K562 (cell line): ENCODE results near the gene TRIM14. TPM values are rescaled to one million over a fixed set of nuclear protein-coding genes. Genes with fewer than 3 reads are reported as not detected.

ENCODE experiments used
- ATAC-seq: fragments of 200-7000 bp; cut with Tn5 transposase; 3 replicates; pipeline ENCODE4 v1.9.1; 2020; ENCODE audit warnings: moderate library complexity
- BruUV-seq: library from RNA; stranded (reverse); fragments of 400-500 nt; replicated peaks from 2 replicates; lab custom pipeline; 2021; lab: Mats Ljungman, UMichigan
- CTCF ChIA-PET: fragments of 300-600 bp; formaldehyde crosslinking; extraction: SDS; loops from one replicate; lab custom pipeline; 2021; ENCODE audit warnings: low intra/inter-chr PET ratio; lab: Yijun Ruan, JAX
- POLR2A ChIA-PET: fragments of 300-600, 350-650 bp; sonication (Branson Sonifier 250); formaldehyde crosslinking; extraction: SDS; loops from one replicate; lab custom pipeline; 2021; ENCODE audit warnings: antibody characterized with exemption, inconsistent platforms; lab: Yijun Ruan, JAX
- DNase-seq, 4 experiments: peaks; one replicate each; pipeline versions ENCODE4 v3.0.0 to v3.0.0-alpha.2; 2011 to 2018; ENCODE audit warnings: low spot score in 3 of 4, mixed read lengths in 3 of 4; ENCODE audit errors: extremely low read depth in 1 of 4
- FAIRE-seq: peaks from 2 replicates; lab custom pipeline; 2011; peaks lifted over from hg19 to GRCh38; lab: Jason Lieb, UNC
- H2AFZ ChIP-seq: 2 replicates; pipeline ENCODE4 v1.6.0; 2011; ENCODE audit warnings: low read depth, low read length, control low read depth, inconsistent platforms
- H3K27ac ChIP-seq: fragments of 200-600 bp; 3 replicates; pipeline ENCODE4 v1.8.0; 2011; ENCODE audit warnings: low read depth, mild to moderate bottlenecking, control low read depth, inconsistent platforms, low read length, moderate library complexity, mixed read lengths; ENCODE audit errors: extremely low read depth
- H3K27me3 ChIP-seq, 2 experiments: fragments of 300-600 bp in 1 of 2; 2 replicates in 1 of 2; 3 replicates in 1 of 2; pipeline versions ENCODE4 v1.6.0 to v1.8.0; 2011; ENCODE audit warnings: inconsistent platforms in 2 of 2, low read length in 2 of 2, mild to moderate bottlenecking in 1 of 2, mixed read lengths in 1 of 2, moderate library complexity in 1 of 2; ENCODE audit not compliant: control insufficient read depth in 2 of 2, insufficient read depth in 2 of 2
- H3K36me3 ChIP-seq: fragments of 300-600 bp; 3 replicates; pipeline ENCODE4 v1.8.0; 2011; ENCODE audit warnings: mild to moderate bottlenecking, low read length, inconsistent platforms; ENCODE audit not compliant: control insufficient read depth, insufficient read depth
- H3K4me1 ChIP-seq, 2 experiments: fragments of 200-600 bp in 1 of 2; replicated peaks in 1 of 2; 2 replicates in 1 of 2; 3 replicates in 1 of 2; pipeline versions ENCODE4 v1.5.1 to v1.8.0; 2011; ENCODE audit warnings: inconsistent platforms in 2 of 2, low read length in 2 of 2, mild to moderate bottlenecking in 1 of 2, mixed read lengths in 1 of 2, moderate library complexity in 1 of 2; ENCODE audit not compliant: control insufficient read depth in 2 of 2, insufficient read depth in 2 of 2
- H3K4me2 ChIP-seq: 2 replicates; pipeline ENCODE4 v1.6.1; 2011; ENCODE audit warnings: low read length, control low read depth, inconsistent platforms, mixed read lengths; ENCODE audit not compliant: insufficient read depth
- H3K4me3 ChIP-seq: fragments of 200-600 bp; sonication (generic), shearing (Covaris generic); 2 replicates; pipeline ENCODE4 v1.5.1; 2016; ENCODE audit warnings: control low read depth, inconsistent platforms
- H3K79me2 ChIP-seq: fragments of 200-600 bp; 3 replicates; pipeline ENCODE4 v1.8.0; 2011; ENCODE audit warnings: low read length, inconsistent platforms; ENCODE audit not compliant: control insufficient read depth, insufficient read depth
- H3K9ac ChIP-seq, 2 experiments: 2 replicates each; pipeline versions ENCODE4 v1.6.0 to v1.6.1; 2011; ENCODE audit warnings: low read depth in 2 of 2, low read length in 2 of 2, control low read depth in 1 of 2, inconsistent platforms in 1 of 2, mild to moderate bottlenecking in 1 of 2, mixed read lengths in 1 of 2; ENCODE audit not compliant: insufficient read depth in 1 of 2
- H3K9me1 ChIP-seq: one replicate; pipeline ENCODE4 v1.6.0; 2011; ENCODE audit warnings: inconsistent platforms, mild to moderate bottlenecking, low read length, moderate library complexity; ENCODE audit not compliant: control insufficient read depth, insufficient read depth
- H3K9me3 ChIP-seq: replicated peaks from 2 replicates; pipeline ENCODE4 v1.5.1; 2011; ENCODE audit warnings: low read depth, low read length, inconsistent platforms; ENCODE audit not compliant: control insufficient read depth, insufficient read depth
- H4K20me1 ChIP-seq: replicated peaks from 2 replicates; pipeline ENCODE4 v1.6.1; 2011; ENCODE audit warnings: low read length, inconsistent platforms, mixed read lengths; ENCODE audit not compliant: control insufficient read depth, insufficient read depth
- CCNT2 ChIP-seq: IDR thresholded peaks from 2 replicates; pipeline ENCODE4 v1.6.1; 2011; ENCODE audit warnings: borderline replicate concordance, low read depth, mild to moderate bottlenecking, moderate library complexity, mixed read lengths, low read length; ENCODE audit not compliant: insufficient read length; ENCODE audit errors: extremely low read depth
- HOXB6 ChIP-seq: fragments of 250-450 bp; sonication (Bioruptor Pico); IDR thresholded peaks from 2 replicates; pipeline ENCODE4 v1.5.1; 2022; ENCODE audit warnings: mild to moderate bottlenecking, borderline replicate concordance
- KLF13 ChIP-seq: fragments of 450-650 bp; IDR thresholded peaks from 2 replicates; pipeline ENCODE4 v1.6.1; 2016; ENCODE audit warnings: missing genetic modification characterization, low read depth, mild to moderate bottlenecking, missing compliant biosample characterization, moderate library complexity, borderline replicate concordance
- MAZ ChIP-seq, 2 experiments: fragments of 450-650 bp in 1 of 2; sonication (generic) in 1 of 2; formaldehyde crosslinking; IDR thresholded peaks in 1 of 2; conservative IDR thresholded peaks in 1 of 2; 2 replicates each; pipeline versions ENCODE4 v1.4.0 to v1.5.0; 2020; ENCODE audit warnings: mild to moderate bottlenecking in 1 of 2, missing genetic modification reagents in 1 of 2
- MCM2 ChIP-seq: fragments of 450-650 bp; IDR thresholded peaks from 2 replicates; pipeline ENCODE4 v1.6.1; 2017; ENCODE audit warnings: low read depth, mild to moderate bottlenecking
- POLR2A ChIP-seq: fragments of 450-650 bp; conservative IDR thresholded peaks from 2 replicates; pipeline ENCODE4 v1.6.1; 2016
- POLR2AphosphoS5 ChIP-seq: IDR thresholded peaks from 2 replicates; pipeline ENCODE4 v1.6.1; 2011; ENCODE audit warnings: mild to moderate bottlenecking, low read depth, low read length, moderate library complexity; ENCODE audit not compliant: control insufficient read depth, insufficient read depth
- TAF1 ChIP-seq: IDR thresholded peaks from 2 replicates; pipeline ENCODE4 v1.6.1; 2011; ENCODE audit warnings: mild to moderate bottlenecking, low read length, moderate library complexity; ENCODE audit not compliant: insufficient read depth, control insufficient read depth, severe bottlenecking; ENCODE audit errors: extremely low read depth
- TAF9B ChIP-seq: fragments of 450-650 bp; IDR thresholded peaks from 2 replicates; pipeline ENCODE4 v1.6.1; 2018; ENCODE audit warnings: mild to moderate bottlenecking; ENCODE audit not compliant: partially characterized antibody
- TBL1XR1 ChIP-seq, 2 experiments: IDR thresholded peaks; 2 replicates each; pipeline ENCODE4 v1.6.1; 2012; ENCODE audit warnings: improper control_type of control experiment in 2 of 2, low read length in 2 of 2, mild to moderate bottlenecking in 1 of 2
- TFE3 ChIP-seq: fragments of 450-650 bp; formaldehyde crosslinking; IDR thresholded peaks from 2 replicates; pipeline ENCODE4 v1.4.0; 2020; ENCODE audit warnings: mild to moderate bottlenecking, mixed read lengths
- THRAP3 ChIP-seq: fragments of 450-650 bp; IDR thresholded peaks from 2 replicates; pipeline ENCODE4 v1.6.1; 2016; ENCODE audit warnings: mild to moderate bottlenecking, inconsistent platforms, borderline replicate concordance
- XRCC4 ChIP-seq: IDR thresholded peaks from one replicate; pipeline ENCODE4 v1.6.1; 2011; ENCODE audit not compliant: insufficient read depth, insufficient read length; ENCODE audit errors: extremely low read depth
- ZBED1 ChIP-seq: IDR thresholded peaks from 2 replicates; pipeline ENCODE4 v1.6.1; 2014
- ZNF212 ChIP-seq: fragments of 450-650 bp; formaldehyde crosslinking; IDR thresholded peaks from 2 replicates; pipeline ENCODE4 v1.4.0; 2020; ENCODE audit warnings: mild to moderate bottlenecking
- ZNF584 ChIP-seq: fragments of 200-800 bp; sonication (Bioruptor generic); IDR thresholded peaks from 2 replicates; pipeline ENCODE4 v1.6.1; 2016; ENCODE audit warnings: low read depth, mild to moderate bottlenecking, missing genetic modification characterization, missing compliant biosample characterization
- ZNF830 ChIP-seq: fragments of 250-450 bp; sonication (Bioruptor Pico); IDR thresholded peaks from 2 replicates; pipeline ENCODE4 v1.5.0; 2021; ENCODE audit warnings: mild to moderate bottlenecking
- WGBS: fragments of 100-300 bp; shearing (Covaris generic); methylation state at CpG from one replicate; pipeline ENCODE4 v1.1.6; 2016; ENCODE audit warnings: low coverage, mixed read lengths; ENCODE audit not compliant: insufficient coverage; ENCODE audit errors: missing lambda C conversion rate; 5-methylcytosine and 5-hydroxymethylcytosine counted together
- in situ Hi-C: fragments of 300-500 bp; cut with MboI; formaldehyde crosslinking; loops from 4 replicates; pipeline ENCODE4 v1.15.0; 2018; ENCODE audit warnings: inconsistent platforms, mixed read lengths
- intact Hi-C: fragments of 100-400 bp; cut with micrococcal nuclease; formaldehyde crosslinking; loops from 2 replicates; pipeline ENCODE4 v1.14.2; 2022
- polyA plus RNA-seq, 8 experiments: library from polyadenylated mRNA; depleted of rRNA in 4 of 8; stranded (reverse) in 5 of 8; unstranded in 3 of 8; fragments of >200 nt; fragmentation: Nextera tagmentation in 2 of 8; fragmentation: Illumina TruSeq in 1 of 8; extraction: Ambion mirVana in 2 of 8; extraction: Trizol in 1 of 8; gene quantifications; 2 replicates each; pipeline versions ENCODE4 v1.2.1 to v1.2.3, GENCODE V29; 2011 to 2014; ENCODE audit warnings: inconsistent platforms in 1 of 8, missing spikeins in 1 of 8
- total RNA-seq, 7 experiments: library from RNA; depleted of rRNA in 6 of 7; stranded (reverse); fragments of >200 nt in 6 of 7; fragmentation: Illumina TruSeq in 2 of 7; extraction: Trizol in 2 of 7; gene quantifications; 2 replicates each; pipeline versions ENCODE4 v1.2.1 to v1.2.3, GENCODE V29; 2011 to 2021; ENCODE audit warnings: low replicate concordance in 1 of 7

The TRIM14 gene
- total and polyA plus RNA-seq, 9 of the 15 experiments (the other 6 are each of a cell fraction or from before 2014, with no cell fraction given) = 7.6 to 41.0 (median 17.9) TPM

- no peaks in the 10 kb centered on the region for H3K9me3 ChIP-seq
- ATAC-seq (no peak), FAIRE-seq (no peak), DNase-seq (no peak)
- no peaks in the 10 kb centered on the region; a peak in 1 of 5 replicates for H3K4me1 ChIP-seq
- no peaks in the 10 kb centered on the region for H3K9me1 ChIP-seq
- intact Hi-C loops = no loop called here
- TF ChIP-seq ZNF584 (CRISPR knock-in tag) (no peak), CCNT2 (no peak), ZNF830 (CRISPR knock-in tag) (no peak)
- H4K20me1 ChIP-seq = no peaks in the 10 kb centered on the region
- ChIA-PET CTCF (no interaction called here), POLR2A (interaction anchor here (0.6 kb wide), 1 partner anchor 9 kb away, joined by 3 read pairs; no protein-coding TSS in a partner anchor)
- H3K27ac ChIP-seq = no peak overlapping the region
- no peak overlapping the region for H2AFZ ChIP-seq
- no TSS peak for BruUV-seq
- H3K27me3 ChIP-seq = no peaks in the 10 kb centered on the region
- no peak overlapping the region for H3K4me2 ChIP-seq
- peaks cover 69% of the 10 kb centered on the region for H3K36me3 ChIP-seq
- no peak overlapping the region for H3K4me3 ChIP-seq
- in situ Hi-C loops = no loop called here
- no peaks in the 10 kb centered on the region for H3K79me2 ChIP-seq
- H3K9ac ChIP-seq = no peak overlapping the region
- WGBS = 100% methylated on average over 2 of the region's 2 CpGs
Observed at GRCh38 chr9:98099346-98099745, 19.7 kb downstream of the TRIM14 start.

GRCh38 chr9:98097836-98098235 lies 21.2 kb downstream of the TRIM14 start:
- BruUV-seq = no TSS peak
- no peak for DNase-seq
- Histone ChIP-seq H3K9ac (no peak overlapping the region), H3K36me3 (peaks cover 71% of the 10 kb centered on the region), H3K4me2 (no peak overlapping the region), H2AFZ (no peak overlapping the region), H3K27ac (no peak overlapping the region), H3K4me3 (no peak overlapping the region), H3K79me2 (no peaks in the 10 kb centered on the region), H3K9me3 (no peaks in the 10 kb centered on the region), H3K9me1 (no peaks in the 10 kb centered on the region), H4K20me1 (no peaks in the 10 kb centered on the region), H3K27me3 (no peaks in the 10 kb centered on the region), H3K4me1 (no peaks in the 10 kb centered on the region; a peak in 1 of 5 replicates)
- TF ChIP-seq XRCC4 (no peak), KLF13 (tag) (no peak), TAF9B (no peak), MCM2 (no peak), TAF1 (no peak), THRAP3 (no peak), POLR2AphosphoS5 (no peak), ZBED1 (no peak), TBL1XR1 (IDR thresholded peaks at IDR 0.05; ENCODE audit: low read length in 2 of 2) (no peak), POLR2A (no peak), MAZ (CRISPR knock-in tag; conservative IDR thresholded peaks at IDR 0.05 in 1 of 2, IDR thresholded peaks at IDR 0.05 in 1 of 2) (no peak), ZNF212 (CRISPR knock-in tag) (no peak), TFE3 (CRISPR knock-in tag) (no peak), HOXB6 (CRISPR knock-in tag) (no peak)
- no peak for FAIRE-seq
- ChIA-PET CTCF (no interaction called here), POLR2A (interaction anchor here (0.6 to 2.2 kb wide), 4 partner anchors 9 to 166 kb away, joined by 3 to 6 read pairs (median 5); no protein-coding TSS in a partner anchor)
- in situ Hi-C loops (no loop called here), intact Hi-C loops (no loop called here)
- ATAC-seq = no peak
- WGBS = 78% methylated on average over 4 of the region's 4 CpGs
